SH-SY5Y (cell line): ENCODE data around the gene TNS3.

Source experiments
- GATA2 ChIP-seq: IDR thresholded peaks from 2 replicates; pipeline ENCODE4 v1.6.1; 2011; ENCODE audit warnings: mild to moderate bottlenecking, low read depth, low read length
- GATA3 ChIP-seq: IDR thresholded peaks from 2 replicates; pipeline ENCODE4 v1.6.1; 2011; ENCODE audit warnings: low read depth, mild to moderate bottlenecking, low read length, moderate library complexity

Gene TNS3

GRCh38 chr7:47578579-47579270 is 3.2 kb downstream of the TNS3 start:
- TF ChIP-seq GATA2 (no peak), GATA3 (no peak)

GRCh38 chr7:47577321-47577919 is 4.5 kb downstream of the TNS3 start:
- no peak for TF ChIP-seq GATA3
- no peak for TF ChIP-seq GATA2

- TF ChIP-seq GATA3 = no peak
- TF ChIP-seq GATA2 = no peak
Measured at GRCh38 chr7:47576866-47577306, 5.0 kb downstream of the TNS3 start.

GRCh38 chr7:47576031-47576865 is 5.7 kb downstream of the TNS3 start:
- TF ChIP-seq GATA2 = peak; percentile 59; the same call in 1 of the 2 replicates
- no peak for TF ChIP-seq GATA3

- TF ChIP-seq GATA3 (no peak), GATA2 (no peak)
Measured at GRCh38 chr7:47574482-47575329, 7.2 kb downstream of the TNS3 start.

GRCh38 chr7:47573758-47574481 is 8.0 kb downstream of the TNS3 start:
- no peak for TF ChIP-seq GATA3
- TF ChIP-seq GATA2 = no peak

GRCh38 chr7:47572939-47573757 is 8.8 kb downstream of the TNS3 start:
- no peak for TF ChIP-seq GATA3
- TF ChIP-seq GATA2 = no peak

- no peak for TF ChIP-seq GATA3
- no peak for TF ChIP-seq GATA2
Measured at GRCh38 chr7:47572094-47572445, 9.8 kb downstream of the TNS3 start.

GRCh38 chr7:47571331-47572093 is 10.4 kb downstream of the TNS3 start:
- TF ChIP-seq GATA2 (no peak), GATA3 (no peak)

GRCh38 chr7:47570649-47571050 is 11.3 kb downstream of the TNS3 start:
- TF ChIP-seq GATA3 (no peak), GATA2 (no peak)

- TF ChIP-seq GATA2 (peak; percentile 99), GATA3 (no peak; the same call in 1 of the 2 replicates)
Measured at GRCh38 chr7:47568547-47568946, 13.4 kb downstream of the TNS3 start.

- TF ChIP-seq GATA3 (no peak), GATA2 (no peak)
Measured at GRCh38 chr7:47568056-47568455, 13.9 kb downstream of the TNS3 start.
